K562 (cell line): ENCODE data around the gene NOSTRIN. TPM values are rescaled to one million over a fixed set of nuclear protein-coding genes. Genes with fewer than 3 reads are reported as not detected.

Experiments
- C11orf30 ChIP-seq: fragments of 450-650 bp; IDR thresholded peaks from 2 replicates; pipeline ENCODE4 v1.6.1; 2016; ENCODE audit warnings: low read depth, mild to moderate bottlenecking
- E2F8 ChIP-seq: fragments of 450-650 bp; IDR thresholded peaks from 2 replicates; pipeline ENCODE4 v1.7.1; 2018; ENCODE audit warnings: mild to moderate bottlenecking, low read depth; ENCODE audit not compliant: partially characterized antibody
- ETV5 ChIP-seq: sonication (generic); formaldehyde crosslinking; IDR thresholded peaks from 2 replicates; pipeline ENCODE4 v1.4.0; 2020; ENCODE audit warnings: low read depth, mild to moderate bottlenecking, missing genetic modification reagents
- KDM1A ChIP-seq, 2 experiments: fragments of 450-650 bp; IDR thresholded peaks; 2 replicates each; pipeline ENCODE4 v1.6.1; 2016; ENCODE audit warnings: mild to moderate bottlenecking in 2 of 2
- KLF1 ChIP-seq: fragments of 450-650 bp; IDR thresholded peaks from 2 replicates; pipeline ENCODE4 v1.6.1; 2016; ENCODE audit warnings: missing genetic modification characterization, missing compliant biosample characterization
- MCM3 ChIP-seq: fragments of 450-650 bp; IDR thresholded peaks from 2 replicates; pipeline ENCODE4 v1.6.1; 2016
- MEF2A ChIP-seq: IDR thresholded peaks from 2 replicates; pipeline ENCODE4 v1.6.1; 2011; ENCODE audit warnings: low read depth, mild to moderate bottlenecking, low read length, moderate library complexity; ENCODE audit not compliant: control insufficient read depth
- NR2C1 ChIP-seq, 2 experiments: fragments of 450-650 bp; IDR thresholded peaks; 2 replicates each; pipeline ENCODE4 v1.6.1; 2017; ENCODE audit warnings: mild to moderate bottlenecking in 2 of 2, antibody characterized with exemption in 1 of 2, inconsistent platforms in 1 of 2, missing compliant biosample characterization in 1 of 2, missing genetic modification characterization in 1 of 2
- PATZ1 ChIP-seq: fragments of 250-450 bp; sonication (Bioruptor Pico); IDR thresholded peaks from 2 replicates; pipeline ENCODE4 v1.5.0; 2020; ENCODE audit warnings: mild to moderate bottlenecking, borderline replicate concordance
- POLR2AphosphoS5 ChIP-seq: IDR thresholded peaks from 2 replicates; pipeline ENCODE4 v1.6.1; 2011; ENCODE audit warnings: mild to moderate bottlenecking, low read depth, low read length, moderate library complexity; ENCODE audit not compliant: control insufficient read depth, insufficient read depth
- RNF2 ChIP-seq: sonication (generic); IDR thresholded peaks from 2 replicates; pipeline ENCODE4 v1.6.1; 2016
- SMARCC2 ChIP-seq: fragments of 450-650 bp; IDR thresholded peaks from 2 replicates; pipeline ENCODE4 v1.6.1; 2017; ENCODE audit warnings: antibody characterized with exemption, moderate library complexity, mild to moderate bottlenecking, low read depth
- ZBTB8A ChIP-seq: fragments of 450-650 bp; IDR thresholded peaks from 2 replicates; pipeline ENCODE4 v1.6.1; 2018; ENCODE audit warnings: mild to moderate bottlenecking, moderate library complexity; ENCODE audit not compliant: partially characterized antibody
- ZNF134 ChIP-seq: fragments of 250-450 bp; sonication (Bioruptor Pico); conservative IDR thresholded peaks from 2 replicates; pipeline ENCODE4 v1.4.0; 2020
- ZNF175 ChIP-seq: fragments of 200-800 bp; sonication (Bioruptor generic); IDR thresholded peaks from 2 replicates; pipeline ENCODE4 v1.6.1; 2016; ENCODE audit warnings: low read depth, mild to moderate bottlenecking, missing genetic modification characterization, missing compliant biosample characterization
- ZNF263 ChIP-seq: sonication (generic); formaldehyde crosslinking; IDR thresholded peaks from 2 replicates; pipeline ENCODE4 v1.8.0; 2022; ENCODE audit warnings: mild to moderate bottlenecking, missing genetic modification reagents, borderline replicate concordance
- ZNF282 ChIP-seq: sonication (generic); formaldehyde crosslinking; IDR thresholded peaks from 2 replicates; pipeline ENCODE4 v1.8.1; 2023; ENCODE audit warnings: missing genetic modification reagents
- polyA plus RNA-seq, 8 experiments: library from polyadenylated mRNA; depleted of rRNA in 4 of 8; stranded (reverse) in 5 of 8; unstranded in 3 of 8; fragments of >200 nt; fragmentation: Nextera tagmentation in 2 of 8; fragmentation: Illumina TruSeq in 1 of 8; extraction: Ambion mirVana in 2 of 8; extraction: Trizol in 1 of 8; gene quantifications; 2 replicates each; pipeline versions ENCODE4 v1.2.1 to v1.2.3, GENCODE V29; 2011 to 2014; ENCODE audit warnings: inconsistent platforms in 1 of 8, missing spikeins in 1 of 8
- total RNA-seq, 7 experiments: library from RNA; depleted of rRNA in 6 of 7; stranded (reverse); fragments of >200 nt in 6 of 7; fragmentation: Illumina TruSeq in 2 of 7; extraction: Trizol in 2 of 7; gene quantifications; 2 replicates each; pipeline versions ENCODE4 v1.2.1 to v1.2.3, GENCODE V29; 2011 to 2021; ENCODE audit warnings: low replicate concordance in 1 of 7

The NOSTRIN gene
- total and polyA plus RNA-seq, 9 of the 15 experiments (the other 6 are each of a cell fraction or from before 2014, with no cell fraction given) = 26.7 to 82.9 (median 56.3) TPM

GRCh38 chr2:168757223-168757622 lies 45.2 kb upstream of the NOSTRIN start (continued):
- no peak for TF ChIP-seq E2F8
- no peak for TF ChIP-seq C11orf30
- TF ChIP-seq MCM3 = no peak
- TF ChIP-seq ZNF282 (CRISPR knock-in tag) = no peak
- no peak for TF ChIP-seq POLR2AphosphoS5
- no peak for TF ChIP-seq NR2C1 (IDR thresholded peaks at IDR 0.05)
- 0 out of 2 replicates have a peak, but pooled peaks have one; percentile 5 for TF ChIP-seq NR2C1 (tag; IDR thresholded peaks at IDR 0.05)
- 0 out of 2 replicates have a peak, but pooled peaks have one; percentile 21 for TF ChIP-seq MEF2A
- TF ChIP-seq ZBTB8A = no peak
- 0 out of 2 replicates have a peak, but pooled peaks have one; percentile 18 for TF ChIP-seq RNF2
- 0 out of 2 replicates have a peak, but pooled peaks have one; percentile 57 for TF ChIP-seq ZNF175 (CRISPR knock-in tag)
- TF ChIP-seq ETV5 (CRISPR knock-in tag) = peak; percentile 77
- TF ChIP-seq ZNF263 (CRISPR knock-in tag) = no peak
- peak; percentile 32; the same call in 1 of the 2 replicates for TF ChIP-seq ZNF134 (CRISPR knock-in tag)
- TF ChIP-seq KDM1A (IDR thresholded peaks at IDR 0.05) = no peak
- TF ChIP-seq KLF1 (tag) = no peak
- TF ChIP-seq PATZ1 = no peak
- no peak for TF ChIP-seq SMARCC2
